ENCODE data around the gene CARMIL3.
A peak's percentile ranks its signal among the peaks of the same experiment; 100 is the strongest.

CARMIL3 gene

DNA sequence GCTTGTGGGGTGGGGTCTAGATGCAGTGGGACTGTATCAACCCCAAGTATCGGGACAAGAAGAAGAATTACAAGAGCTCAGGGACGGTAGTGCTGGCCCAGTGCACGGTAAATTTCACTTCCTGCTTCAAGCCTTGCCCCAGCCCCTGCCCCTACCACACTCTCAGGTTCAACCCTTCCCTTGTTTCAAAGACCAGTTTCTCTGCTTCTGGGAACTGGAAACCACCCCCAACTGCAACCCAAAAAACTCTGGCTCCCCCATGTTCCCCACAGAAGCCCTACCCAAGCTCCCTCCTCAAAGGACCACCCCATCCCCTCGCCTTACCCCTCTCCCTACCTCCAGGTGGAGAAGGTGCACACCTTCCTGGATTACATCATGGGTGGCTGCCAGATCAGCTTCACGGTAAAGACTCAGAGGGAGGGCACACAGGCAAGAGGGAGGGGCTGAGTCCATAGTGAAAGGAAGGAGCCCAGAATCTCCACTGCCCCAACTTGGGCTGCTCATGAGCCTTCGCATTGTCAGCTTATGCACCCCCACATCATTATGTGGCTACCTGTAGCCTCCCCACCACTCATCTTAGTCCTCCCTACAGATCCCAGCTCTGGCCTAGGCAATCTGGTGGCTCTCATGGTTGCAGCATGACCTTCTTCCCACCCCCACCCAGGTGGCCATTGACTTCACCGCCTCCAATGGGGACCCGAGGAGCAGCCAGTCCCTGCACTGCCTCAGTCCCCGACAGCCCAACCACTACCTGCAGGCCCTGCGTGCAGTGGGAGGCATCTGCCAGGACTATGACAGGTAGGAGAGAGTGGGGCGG lies 23.9 kb downstream of the CARMIL3 start:
- no peaks in the 10 kb centered on the region for H3K36me3 Mint-ChIP-seq
- H3K27me3 Mint-ChIP-seq, result no peaks in the 10 kb centered on the region
- H3K27ac Mint-ChIP-seq, result peak overlapping the region; percentile 22
- peak; percentile 80 for ATAC-seq
- no peaks in the 10 kb centered on the region for H3K9me3 Mint-ChIP-seq
- peak overlapping the region; percentile 40 for H3K4me3 Mint-ChIP-seq
- peaks cover 44% of the 10 kb centered on the region for H3K4me1 Mint-ChIP-seq

DNA sequence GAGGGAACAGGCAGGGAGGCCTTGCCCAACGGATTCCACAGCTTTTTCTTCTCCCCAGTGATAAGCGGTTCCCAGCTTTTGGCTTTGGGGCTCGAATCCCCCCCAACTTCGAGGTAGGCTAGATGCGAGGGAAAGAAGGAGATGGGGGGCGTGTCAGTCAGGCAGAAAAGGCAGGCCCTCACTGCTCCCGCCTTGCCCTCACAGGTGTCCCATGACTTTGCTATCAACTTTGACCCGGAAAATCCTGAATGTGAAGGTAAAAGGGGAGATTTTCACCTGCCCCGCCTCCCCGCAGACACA lies 24.4 kb downstream of the CARMIL3 start:
- H3K9me3 Mint-ChIP-seq, result no peaks in the 10 kb centered on the region
- H3K36me3 Mint-ChIP-seq, result no peaks in the 10 kb centered on the region
- H3K27ac Mint-ChIP-seq, result peak overlapping the region; percentile 22
- ATAC-seq, result no peak
- no peaks in the 10 kb centered on the region for H3K27me3 Mint-ChIP-seq
- peaks cover 46% of the 10 kb centered on the region for H3K4me1 Mint-ChIP-seq
- no peak overlapping the region for H3K4me3 Mint-ChIP-seq

DNA sequence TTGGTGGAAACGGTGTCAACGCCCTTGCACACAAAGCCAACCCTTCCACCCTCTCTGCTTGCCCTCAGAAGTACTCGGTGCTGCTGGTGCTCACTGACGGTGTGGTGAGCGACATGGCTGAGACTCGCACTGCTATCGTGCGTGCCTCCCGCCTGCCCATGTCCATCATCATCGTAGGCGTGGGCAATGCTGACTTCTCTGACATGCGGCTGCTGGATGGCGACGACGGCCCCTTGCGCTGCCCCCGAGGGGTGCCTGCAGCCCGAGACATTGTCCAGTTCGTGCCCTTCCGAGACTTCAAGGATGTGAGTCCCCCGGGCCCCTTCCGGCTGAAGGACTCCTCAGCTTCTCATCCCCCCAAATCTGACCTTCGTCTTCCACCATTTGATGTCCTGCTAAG lies 25.3 kb downstream of the CARMIL3 start:
- peaks cover 50% of the 10 kb centered on the region for H3K4me1 Mint-ChIP-seq
- H3K36me3 Mint-ChIP-seq, result no peaks in the 10 kb centered on the region
- ATAC-seq, result no peak
- H3K27me3 Mint-ChIP-seq, result no peaks in the 10 kb centered on the region
- no peak overlapping the region for H3K27ac Mint-ChIP-seq
- H3K9me3 Mint-ChIP-seq, result no peaks in the 10 kb centered on the region
- H3K4me3 Mint-ChIP-seq, result no peak overlapping the region

DNA sequence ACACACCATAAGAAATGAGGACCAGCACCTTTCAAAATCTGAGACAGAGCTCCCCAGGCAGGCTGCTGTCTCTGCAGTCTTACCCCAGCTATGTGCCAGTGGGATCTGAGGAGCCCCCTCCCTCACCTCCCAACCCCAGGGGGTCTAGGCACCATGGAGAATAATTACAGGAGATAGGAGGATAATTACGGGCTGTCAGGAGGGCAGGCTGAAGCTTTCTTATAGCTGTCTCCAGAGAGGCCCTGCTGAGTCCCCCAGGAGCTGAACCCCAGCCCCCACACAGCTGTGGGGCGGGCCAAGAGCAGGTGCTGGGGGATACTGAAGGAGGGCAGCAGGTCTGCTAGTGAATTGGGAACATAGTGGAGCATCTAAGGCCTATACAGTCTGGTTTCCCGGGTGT lies 26.3 kb downstream of the CARMIL3 start:
- Mint-ChIP-seq H3K27me3 (no peaks in the 10 kb centered on the region), H3K9me3 (no peaks in the 10 kb centered on the region)

DNA sequence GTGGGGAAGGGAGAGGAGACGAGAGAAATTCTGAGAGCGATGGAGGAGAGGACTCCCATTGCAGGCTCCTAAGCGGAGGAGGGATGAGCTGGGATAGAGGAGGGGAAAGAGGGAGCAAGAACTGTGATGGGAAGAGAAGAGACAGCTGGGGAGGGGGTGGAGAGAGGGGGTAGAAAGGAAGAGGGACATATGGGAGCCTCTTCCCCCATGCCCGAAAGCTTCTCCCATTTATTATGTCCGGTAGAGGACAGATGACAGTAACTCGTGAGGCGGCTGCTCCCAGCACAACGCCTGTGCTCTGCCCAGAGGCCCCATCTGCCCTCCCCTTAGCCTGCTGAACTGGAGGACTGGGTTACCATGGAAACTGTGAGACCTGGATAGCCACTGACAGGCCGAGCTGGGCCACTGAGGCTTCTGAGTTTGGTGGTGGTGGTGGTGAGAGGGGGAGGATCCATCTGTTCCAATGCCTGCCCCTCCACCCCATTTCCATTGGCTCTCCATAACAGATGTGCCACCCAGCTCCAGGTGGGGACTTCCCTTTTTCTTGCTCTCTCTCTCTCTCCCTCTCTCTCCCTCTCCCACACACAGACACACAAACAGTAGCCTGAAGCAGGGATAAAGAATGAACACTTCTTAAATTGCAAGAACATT lies 27.8 kb downstream of the CARMIL3 start:
- no peaks in the 10 kb centered on the region for H3K36me3 Mint-ChIP-seq
- peak overlapping the region; percentile 21 for H3K4me3 Mint-ChIP-seq
- H3K27ac Mint-ChIP-seq, result peak overlapping the region; percentile 91
- no peaks in the 10 kb centered on the region for H3K9me3 Mint-ChIP-seq
- peaks cover 56% of the 10 kb centered on the region for H3K4me1 Mint-ChIP-seq
- H3K27me3 Mint-ChIP-seq, result no peaks in the 10 kb centered on the region
- ATAC-seq, result no peak

More for the DNA sequence above, 26.3 kb downstream of the CARMIL3 start:
- Mint-ChIP-seq H3K36me3 (no peaks in the 10 kb centered on the region), H3K27ac (no peak overlapping the region), H3K4me1 (peaks cover 56% of the 10 kb centered on the region), H3K4me3 (no peak overlapping the region)
- ATAC-seq, result no peak

DNA sequence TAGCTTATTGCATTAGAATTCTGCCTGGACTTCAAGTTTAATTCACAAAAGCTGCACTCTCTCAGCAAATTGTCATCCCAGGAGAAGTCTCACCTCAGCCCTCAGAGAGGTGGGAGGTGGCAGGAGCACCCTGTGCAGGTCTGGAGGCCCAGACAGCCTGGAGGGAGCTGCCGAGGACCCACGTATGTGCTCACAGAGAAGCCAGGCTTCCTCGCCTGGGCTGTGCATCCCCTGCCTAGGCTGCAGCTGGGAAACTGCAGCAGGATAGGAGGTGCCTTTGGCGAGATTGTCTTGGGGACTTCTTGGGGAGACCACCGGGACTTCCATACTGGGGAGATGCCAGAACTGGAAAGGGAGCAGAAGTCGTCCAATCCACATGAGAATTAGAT lies 28.3 kb downstream of the CARMIL3 start:
- no peaks in the 10 kb centered on the region for H3K9me3 Mint-ChIP-seq
- no peaks in the 10 kb centered on the region for H3K36me3 Mint-ChIP-seq
- peak overlapping the region; percentile 91 for H3K27ac Mint-ChIP-seq
- H3K4me1 Mint-ChIP-seq, result peaks cover 55% of the 10 kb centered on the region
- peak overlapping the region; percentile 43 for H3K4me3 Mint-ChIP-seq
- no peak for ATAC-seq
- H3K27me3 Mint-ChIP-seq, result no peaks in the 10 kb centered on the region

DNA sequence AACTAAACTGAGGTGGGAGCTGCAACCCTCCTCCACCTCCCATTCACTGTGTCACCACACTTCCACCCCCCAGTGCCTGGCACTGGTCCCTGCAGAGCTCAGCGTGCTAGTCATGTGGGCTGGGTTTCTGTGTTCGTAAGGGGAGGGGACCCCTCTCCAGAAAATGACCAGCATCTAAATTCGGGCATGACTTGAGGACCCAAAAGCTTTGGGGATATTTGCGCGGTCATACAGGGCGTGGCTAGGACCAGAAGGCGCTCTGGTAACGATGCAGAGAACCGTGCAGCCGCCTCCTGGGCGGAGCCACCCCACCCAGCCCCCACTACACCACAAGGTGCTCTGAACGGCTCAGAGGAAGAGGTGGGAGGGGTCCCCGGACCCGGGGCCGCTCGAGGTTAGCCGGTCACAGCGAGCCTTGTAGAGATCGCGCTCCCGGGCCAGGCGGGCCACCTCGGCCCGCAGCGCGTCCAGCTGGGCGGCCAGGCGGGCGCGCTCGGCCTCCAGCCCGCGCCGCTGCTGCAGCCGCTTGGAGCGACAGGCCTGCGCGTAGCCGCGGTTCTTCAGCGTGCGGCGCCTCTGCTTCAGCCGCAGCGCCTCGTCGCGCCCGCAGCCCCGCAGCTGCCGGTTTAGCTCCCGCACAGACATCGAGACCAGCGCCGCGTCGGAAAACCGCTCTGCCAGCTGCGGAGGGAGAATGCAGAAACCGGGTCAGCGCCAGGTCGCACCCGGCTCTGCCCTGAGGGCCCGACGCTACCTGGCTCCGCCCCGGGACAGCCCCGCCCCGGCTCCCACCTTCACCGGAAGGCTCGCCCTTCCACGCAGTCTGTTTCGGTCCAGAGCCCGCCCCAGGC lies 29.3 kb downstream of the CARMIL3 start:
- no peaks in the 10 kb centered on the region for H3K9me3 Mint-ChIP-seq
- peak; percentile 96 for ATAC-seq
- H3K4me3 Mint-ChIP-seq, result peak overlapping the region; percentile 83
- H3K36me3 Mint-ChIP-seq, result no peaks in the 10 kb centered on the region
- H3K27ac Mint-ChIP-seq, result peak overlapping the region; percentile 91
- peaks cover 49% of the 10 kb centered on the region for H3K4me1 Mint-ChIP-seq
- no peaks in the 10 kb centered on the region for H3K27me3 Mint-ChIP-seq

DNA sequence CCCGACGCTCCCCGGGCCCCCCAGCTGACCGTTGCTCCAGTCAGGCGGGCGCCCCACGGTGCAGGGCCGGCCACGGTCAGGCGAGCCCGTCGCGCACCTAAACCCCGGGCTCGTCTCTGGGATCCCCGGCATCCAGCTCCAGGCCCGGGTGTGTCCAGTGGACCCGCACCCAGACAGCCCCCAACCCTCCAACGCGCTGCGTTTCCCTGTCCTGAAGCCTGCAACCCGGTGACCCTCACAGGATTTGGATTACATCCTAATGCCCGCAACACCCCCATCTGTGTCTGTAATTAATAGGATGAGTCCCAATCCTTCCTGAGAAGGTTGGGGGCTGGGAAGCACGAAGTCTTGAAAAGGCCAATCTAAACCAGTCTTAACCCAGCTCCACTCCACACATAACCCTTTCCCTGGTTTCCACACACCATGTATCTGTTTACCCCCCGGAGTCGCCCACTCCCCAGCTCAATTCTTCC lies 30.0 kb downstream of the CARMIL3 start:
- no peak for ATAC-seq
- H3K27me3 Mint-ChIP-seq, result no peaks in the 10 kb centered on the region
- H3K9me3 Mint-ChIP-seq, result no peaks in the 10 kb centered on the region
- peak overlapping the region; percentile 83 for H3K4me3 Mint-ChIP-seq
- no peaks in the 10 kb centered on the region for H3K36me3 Mint-ChIP-seq
- peak overlapping the region; percentile 91 for H3K27ac Mint-ChIP-seq
- peaks cover 42% of the 10 kb centered on the region for H3K4me1 Mint-ChIP-seq

DNA sequence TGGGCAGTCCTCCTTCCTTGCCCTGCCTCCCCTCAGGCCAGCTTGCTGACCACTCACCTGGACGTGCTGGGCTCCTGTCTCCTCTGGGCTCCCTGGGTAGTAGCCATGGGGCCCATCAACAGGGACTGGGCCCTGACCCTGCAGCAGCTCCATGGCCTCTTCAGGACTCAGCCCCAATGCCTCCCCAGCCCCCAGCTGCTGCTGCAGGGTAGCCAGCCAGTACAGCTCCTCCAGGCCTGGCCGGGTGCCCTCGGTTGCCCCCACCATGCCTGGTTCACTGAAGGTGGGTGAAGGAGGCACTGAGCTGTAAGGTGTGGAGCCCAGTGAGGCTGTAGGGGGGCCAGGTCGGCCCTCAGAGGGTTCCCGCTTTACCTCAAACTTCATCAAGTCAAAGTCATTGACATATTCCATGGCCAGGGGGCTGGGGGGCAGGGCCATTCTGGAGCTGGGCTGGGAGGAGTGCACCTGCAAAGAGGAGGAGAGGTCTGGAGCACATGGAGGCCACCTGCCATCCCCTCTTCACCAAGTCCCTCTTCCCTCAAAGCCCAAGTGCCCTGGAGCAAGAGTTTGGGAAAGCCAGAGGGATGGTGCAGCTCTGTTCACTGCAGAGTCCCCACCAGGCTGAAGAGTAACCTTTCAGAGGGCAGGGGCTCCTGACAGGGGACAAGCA lies 30.7 kb downstream of the CARMIL3 start:
- no peak for ATAC-seq
- no peaks in the 10 kb centered on the region for H3K27me3 Mint-ChIP-seq
- peaks cover 39% of the 10 kb centered on the region for H3K4me1 Mint-ChIP-seq
- H3K27ac Mint-ChIP-seq, result peak overlapping the region; percentile 91
- peak overlapping the region; percentile 83 for H3K4me3 Mint-ChIP-seq
- H3K9me3 Mint-ChIP-seq, result no peaks in the 10 kb centered on the region
- H3K36me3 Mint-ChIP-seq, result no peaks in the 10 kb centered on the region

DNA sequence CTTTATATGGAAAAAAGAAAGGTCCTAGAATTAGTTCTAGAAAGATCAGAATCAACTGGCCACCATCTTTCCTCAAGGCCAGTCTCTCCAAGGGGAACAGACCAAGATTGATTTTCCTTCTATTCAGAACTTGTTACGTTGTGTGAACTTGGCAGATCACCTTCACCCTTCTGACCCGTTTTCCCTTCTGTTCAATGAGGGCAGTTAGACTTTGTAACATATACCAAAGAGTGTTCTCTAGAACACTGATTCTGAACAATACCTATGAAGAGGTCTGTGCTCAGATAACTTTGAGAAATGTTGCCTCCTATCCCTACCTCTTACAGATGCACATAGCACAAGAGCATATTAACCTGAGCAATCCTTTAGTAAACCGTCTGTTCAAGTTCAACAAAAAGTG lies 31.7 kb downstream of the CARMIL3 start:
- H3K4me3 Mint-ChIP-seq, result no peak overlapping the region
- no peaks in the 10 kb centered on the region for H3K36me3 Mint-ChIP-seq
- H3K4me1 Mint-ChIP-seq, result peaks cover 37% of the 10 kb centered on the region
- H3K27ac Mint-ChIP-seq, result no peak overlapping the region
- no peaks in the 10 kb centered on the region for H3K9me3 Mint-ChIP-seq
- no peaks in the 10 kb centered on the region for H3K27me3 Mint-ChIP-seq
- no peak for ATAC-seq

DNA sequence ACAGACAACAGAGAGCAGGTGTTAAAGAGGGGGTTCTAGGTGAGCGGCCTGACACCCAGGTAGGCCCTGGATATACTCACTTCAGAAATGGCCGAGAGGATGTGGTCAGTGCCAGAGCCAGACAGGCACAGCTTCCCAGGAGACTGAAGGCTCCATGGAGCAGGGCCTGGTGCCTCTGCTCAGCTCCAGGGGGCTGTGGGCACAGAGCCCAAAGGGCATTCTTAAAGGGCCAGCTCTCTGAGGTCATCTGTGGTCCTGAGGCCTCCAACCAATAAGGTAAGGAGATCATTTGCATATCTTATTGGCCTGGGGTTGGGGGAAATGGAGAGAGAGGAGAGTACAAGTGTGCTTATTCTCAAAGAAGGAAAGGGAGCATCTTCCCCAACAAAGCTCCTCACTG lies 32.6 kb downstream of the CARMIL3 start:
- Mint-ChIP-seq H3K27ac (no peak overlapping the region), H3K9me3 (no peaks in the 10 kb centered on the region), H3K4me3 (no peak overlapping the region), H3K27me3 (no peaks in the 10 kb centered on the region), H3K4me1 (peaks cover 31% of the 10 kb centered on the region), H3K36me3 (no peaks in the 10 kb centered on the region)
- no peak for ATAC-seq

DNA sequence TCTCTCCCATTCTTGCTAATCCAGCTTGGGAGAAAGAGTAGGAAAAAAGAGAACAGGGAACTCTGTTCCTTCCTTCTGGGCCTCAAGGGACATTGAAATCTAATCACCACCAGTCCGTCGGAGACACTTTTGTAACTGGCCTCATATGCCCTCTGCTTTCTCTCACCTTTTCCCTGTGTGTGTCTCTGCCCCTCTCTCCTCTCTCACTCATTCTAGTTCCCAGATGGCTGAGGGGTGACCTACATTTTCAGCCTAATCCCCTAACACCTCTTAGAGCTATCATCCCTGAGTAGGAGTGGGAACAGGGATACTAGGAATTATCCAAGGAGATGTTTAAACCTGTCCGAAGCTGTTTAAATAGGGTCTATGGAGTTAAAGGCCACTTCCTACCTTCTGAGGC lies 33.4 kb downstream of the CARMIL3 start:
- no peak for ATAC-seq
- Mint-ChIP-seq H3K4me3 (no peak overlapping the region), H3K27me3 (no peaks in the 10 kb centered on the region), H3K9me3 (no peaks in the 10 kb centered on the region), H3K4me1 (peaks cover 26% of the 10 kb centered on the region), H3K27ac (no peak overlapping the region), H3K36me3 (no peaks in the 10 kb centered on the region)

DNA sequence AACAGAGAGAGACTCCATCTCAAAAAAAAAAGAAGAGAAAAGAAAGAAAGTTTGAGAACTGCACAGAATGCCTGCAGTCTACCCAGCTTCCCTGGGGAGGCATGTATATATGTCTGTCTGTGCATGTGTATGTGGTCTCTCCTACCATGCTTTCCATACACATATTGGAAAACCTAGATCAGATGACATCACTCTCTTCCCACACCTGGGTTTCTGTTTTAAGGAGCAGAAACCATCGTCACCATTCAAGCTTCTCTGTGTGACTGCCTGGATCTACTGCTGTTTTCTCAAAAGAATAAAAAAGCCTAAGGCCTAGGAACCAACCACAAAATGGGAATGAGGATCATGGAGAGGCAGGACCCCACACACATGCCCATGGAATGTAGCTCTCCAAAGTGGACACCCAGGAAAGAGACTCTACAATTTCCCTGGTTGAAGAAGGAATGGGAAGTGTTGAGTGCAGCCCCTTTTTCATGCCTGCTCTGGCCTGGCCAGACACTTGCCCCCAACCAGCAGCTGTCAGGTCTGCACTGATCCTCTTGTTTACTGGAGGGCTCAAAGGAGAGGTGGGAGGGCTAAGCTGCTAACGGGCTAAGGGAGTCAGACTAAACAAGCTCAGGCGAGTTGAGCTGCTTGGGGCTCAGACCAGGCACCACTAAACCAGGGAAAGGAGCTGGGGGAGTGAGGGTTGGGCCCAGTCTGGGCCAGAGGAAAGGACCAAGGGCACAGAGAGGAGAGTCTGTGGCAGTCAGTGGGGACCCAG lies 34.6 kb downstream of the CARMIL3 start:
- no peak overlapping the region for H3K27ac Mint-ChIP-seq
- no peaks in the 10 kb centered on the region for H3K9me3 Mint-ChIP-seq
- no peaks in the 10 kb centered on the region for H3K36me3 Mint-ChIP-seq
- peaks cover 26% of the 10 kb centered on the region for H3K4me1 Mint-ChIP-seq
- H3K27me3 Mint-ChIP-seq, result no peaks in the 10 kb centered on the region
- H3K4me3 Mint-ChIP-seq, result no peak overlapping the region
- no peak for ATAC-seq

DNA sequence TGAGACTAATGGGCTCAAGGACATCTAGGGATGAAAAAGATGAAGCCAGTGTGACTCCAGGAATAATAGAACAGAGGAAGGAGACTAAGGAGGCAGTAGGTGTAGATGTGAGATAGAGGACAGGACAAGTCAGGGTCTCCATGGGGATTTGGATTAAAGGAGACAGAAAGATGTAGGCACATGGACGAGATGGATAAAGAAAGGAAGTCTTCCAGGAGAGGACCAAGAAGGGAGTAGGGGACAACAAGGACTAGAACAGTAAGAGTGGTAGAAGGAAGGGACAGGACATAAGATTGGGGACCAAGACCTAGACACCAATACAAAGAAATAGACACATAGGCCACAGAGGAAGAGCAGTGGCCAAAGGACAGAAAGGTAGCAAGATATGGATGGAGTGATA lies 35.2 kb downstream of the CARMIL3 start:
- Mint-ChIP-seq H3K36me3 (no peaks in the 10 kb centered on the region), H3K9me3 (no peaks in the 10 kb centered on the region), H3K27me3 (no peaks in the 10 kb centered on the region), H3K27ac (no peak overlapping the region), H3K4me1 (peaks cover 23% of the 10 kb centered on the region), H3K4me3 (no peak overlapping the region)
- no peak for ATAC-seq

Measured in stimulated activated memory B cell treated with anti-CD40 and anti-IgM and Interleukin-4, amounts not matched to agents 10 μg/mL and 1 μg/mL and 100 μg/mL, for 72 hours (primary cell).